ELR (cell line): ENCODE measurements around the gene SLC38A4.

Source experiments
- DNase-seq: peaks from one replicate; pipeline ENCODE4 v3.0.0-alpha.2; 2015; ENCODE audit warnings: low read depth

SLC38A4 gene

DNA sequence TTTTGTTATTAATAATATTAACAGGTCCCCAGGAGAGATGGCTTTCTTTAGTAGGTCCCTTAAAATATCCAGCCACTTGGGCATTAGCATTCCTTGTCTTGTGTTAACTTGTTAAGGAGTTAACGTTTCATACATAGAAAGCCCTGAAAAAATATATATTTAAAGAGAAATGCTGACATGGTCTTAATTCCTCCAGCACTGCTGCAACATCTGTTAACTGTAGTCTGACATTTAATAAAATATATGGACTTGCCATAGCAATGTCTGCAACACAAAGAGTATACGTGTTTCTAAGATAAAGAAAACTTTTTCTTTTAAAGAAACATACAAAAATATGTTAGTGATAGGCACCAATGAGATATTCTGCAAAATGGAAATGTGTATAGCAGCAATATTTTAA, 10.0 kb downstream of the SLC38A4 start:
- no peak for DNase-seq

DNA sequence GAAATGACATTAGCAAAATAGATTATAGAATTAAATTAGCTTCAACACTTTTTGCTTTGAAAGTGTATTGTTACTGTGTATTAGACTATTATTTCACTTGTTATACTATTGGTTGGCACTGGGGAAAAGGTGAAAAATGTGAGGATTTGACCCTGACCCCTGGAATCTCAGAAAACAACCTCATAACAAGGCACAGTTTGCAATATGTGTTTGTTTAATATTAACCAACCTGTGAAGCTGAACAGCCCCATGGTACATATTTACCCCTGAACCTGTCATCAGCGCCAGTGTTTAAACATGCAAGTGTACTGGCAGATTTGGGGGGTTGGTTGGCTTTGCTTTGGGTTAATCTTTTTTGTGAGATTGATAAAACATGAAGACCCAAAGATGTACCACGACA, 11.7 kb downstream of the SLC38A4 start:
- no peak for DNase-seq

- DNase-seq: no peak
Measured at GRCh38 chr12:46811185-46811584, 14.6 kb downstream of the SLC38A4 start.

DNA sequence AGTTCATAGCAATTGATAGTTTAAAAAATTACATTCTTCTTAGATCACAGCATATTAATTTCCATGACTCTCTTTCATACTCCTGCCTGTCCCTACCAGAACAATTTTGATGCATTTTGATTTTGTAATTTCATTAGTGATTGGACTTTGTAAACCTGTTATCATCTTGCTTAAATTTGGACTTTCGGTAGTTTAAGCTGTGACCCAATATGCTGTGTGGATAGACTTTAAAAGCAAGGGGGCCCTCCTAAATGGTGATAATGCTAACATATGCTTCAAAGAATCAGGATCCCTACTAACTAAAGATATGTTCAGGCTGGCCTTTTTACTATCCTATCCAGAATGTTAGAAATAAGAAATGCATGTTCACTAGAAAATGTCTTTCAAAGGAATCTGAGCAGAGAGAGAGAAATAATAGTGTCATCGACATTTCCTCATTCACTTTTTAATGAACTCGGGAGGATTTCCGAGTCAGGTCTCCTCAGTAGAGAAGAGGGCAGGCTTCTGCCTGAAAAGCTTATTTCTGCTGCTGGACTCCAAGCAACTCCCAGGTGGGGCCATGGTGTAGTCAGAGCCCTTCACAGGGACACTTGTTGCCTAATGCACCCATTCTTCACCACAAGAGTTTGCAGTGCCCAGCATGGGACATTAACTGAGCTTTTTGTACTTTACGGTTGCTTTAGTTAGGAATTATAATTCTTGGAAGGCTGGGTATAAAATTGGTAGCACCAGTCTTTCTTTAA, 16.7 kb downstream of the SLC38A4 start:
- DNase-seq: no peak

DNA sequence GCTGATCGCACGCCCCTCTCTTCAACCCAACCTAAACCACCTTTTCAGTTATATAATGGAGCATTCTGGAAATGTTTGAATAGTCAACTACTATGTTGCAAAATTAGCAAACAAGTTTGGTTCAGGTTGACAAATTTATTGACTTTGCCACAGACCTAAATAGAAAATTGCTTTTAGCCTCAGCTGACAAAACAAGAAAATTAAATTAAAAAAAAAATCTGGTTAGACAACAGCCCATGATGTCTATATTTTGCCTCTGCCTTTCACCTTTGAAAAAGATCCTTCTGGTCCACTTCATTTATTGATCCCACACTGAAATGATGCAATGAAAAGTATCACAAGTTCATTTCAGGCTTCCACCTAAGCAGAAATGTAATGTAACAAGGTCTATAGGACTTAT, 17.5 kb downstream of the SLC38A4 start:
- no peak for DNase-seq

DNA sequence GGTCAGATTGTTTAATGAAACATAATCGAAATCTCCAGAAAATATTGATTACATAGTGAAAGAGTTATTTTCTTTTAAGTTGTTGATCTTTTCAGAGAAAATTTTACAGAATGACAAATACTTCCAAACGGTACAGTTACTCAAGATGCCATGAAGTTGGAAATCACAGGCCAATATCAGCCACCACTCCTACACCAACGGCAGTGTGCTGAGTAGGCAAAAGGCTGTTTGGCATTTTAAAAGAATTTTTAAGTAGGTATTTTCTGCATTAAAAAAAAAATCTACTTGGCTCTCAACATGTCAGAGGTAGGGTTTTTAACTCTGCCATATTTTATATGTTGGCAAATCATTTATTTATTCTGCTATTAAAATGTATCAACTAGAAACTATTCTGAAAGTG, 21.7 kb downstream of the SLC38A4 start:
- no peak for DNase-seq

DNA sequence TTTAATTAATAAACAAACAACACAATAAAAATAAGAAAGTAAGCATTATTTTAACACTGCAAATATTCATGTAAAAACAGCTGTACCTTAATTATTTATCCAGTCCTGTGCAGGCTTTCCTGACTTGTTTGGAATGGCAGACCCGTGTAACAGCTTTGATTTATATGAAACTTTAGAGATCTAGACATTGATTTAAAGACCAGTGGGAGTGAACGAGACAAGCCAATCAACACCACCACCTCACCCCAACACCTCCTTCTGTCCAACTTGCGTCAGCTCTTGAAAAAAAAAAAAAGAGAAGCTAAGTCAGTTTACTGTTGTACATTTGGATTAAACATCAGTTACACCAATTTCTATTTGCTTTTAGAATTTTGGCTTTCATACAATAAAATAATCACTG, 22.3 kb downstream of the SLC38A4 start:
- DNase-seq: no peak

- no peak for DNase-seq
Measured at GRCh38 chr12:46801293-46801692, 24.5 kb downstream of the SLC38A4 start.

GRCh38 chr12:46800160-46800559, 25.6 kb downstream of the SLC38A4 start:
- no peak for DNase-seq

GRCh38 chr12:46798648-46799047, 27.1 kb downstream of the SLC38A4 start:
- DNase-seq: no peak

DNA sequence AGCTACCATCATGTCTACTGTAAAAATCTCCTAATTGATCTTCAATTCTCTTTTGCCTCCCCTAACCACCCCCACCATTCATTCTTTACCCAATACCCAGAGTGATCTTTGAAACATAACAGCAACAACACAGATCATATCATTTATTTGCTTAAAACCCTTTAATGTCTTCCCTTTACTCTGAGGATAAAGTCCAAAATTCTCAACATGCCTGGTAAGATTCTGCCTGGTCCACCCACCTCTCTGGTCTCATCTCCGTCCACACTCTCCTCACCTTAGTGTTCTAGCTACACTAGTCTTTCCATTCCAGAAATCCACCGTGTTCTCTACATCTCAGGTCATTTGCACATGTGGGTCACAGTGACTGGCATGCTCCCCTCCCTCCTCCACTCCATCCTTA, 27.7 kb downstream of the SLC38A4 start:
- no peak for DNase-seq

- no peak for DNase-seq
Measured at GRCh38 chr12:46795988-46796387, 29.8 kb downstream of the SLC38A4 start.

- no peak for DNase-seq
Measured at GRCh38 chr12:46794593-46795190, 31.1 kb downstream of the SLC38A4 start.

DNA sequence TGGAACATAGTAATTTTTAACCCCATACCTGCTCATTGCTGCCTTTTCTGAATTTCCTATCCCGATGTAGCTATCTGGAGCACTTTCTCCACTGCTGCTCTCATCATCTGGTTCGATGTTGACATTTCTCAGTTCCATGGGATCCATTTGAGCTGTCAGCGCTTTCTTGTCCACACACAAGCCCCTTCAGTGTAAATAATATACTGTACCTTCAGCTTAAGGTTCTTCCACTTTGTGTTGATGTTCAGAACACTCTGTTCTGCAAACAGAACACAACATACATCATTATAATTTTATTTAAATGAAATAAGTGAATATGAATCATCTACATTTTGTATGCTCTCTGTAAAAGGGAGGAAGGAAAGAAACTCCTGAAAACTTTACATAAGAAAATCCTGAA, 32.9 kb downstream of the SLC38A4 start:
- no peak for DNase-seq

- no peak for DNase-seq
Measured at GRCh38 chr12:46790066-46790465, 35.7 kb downstream of the SLC38A4 start.

DNA sequence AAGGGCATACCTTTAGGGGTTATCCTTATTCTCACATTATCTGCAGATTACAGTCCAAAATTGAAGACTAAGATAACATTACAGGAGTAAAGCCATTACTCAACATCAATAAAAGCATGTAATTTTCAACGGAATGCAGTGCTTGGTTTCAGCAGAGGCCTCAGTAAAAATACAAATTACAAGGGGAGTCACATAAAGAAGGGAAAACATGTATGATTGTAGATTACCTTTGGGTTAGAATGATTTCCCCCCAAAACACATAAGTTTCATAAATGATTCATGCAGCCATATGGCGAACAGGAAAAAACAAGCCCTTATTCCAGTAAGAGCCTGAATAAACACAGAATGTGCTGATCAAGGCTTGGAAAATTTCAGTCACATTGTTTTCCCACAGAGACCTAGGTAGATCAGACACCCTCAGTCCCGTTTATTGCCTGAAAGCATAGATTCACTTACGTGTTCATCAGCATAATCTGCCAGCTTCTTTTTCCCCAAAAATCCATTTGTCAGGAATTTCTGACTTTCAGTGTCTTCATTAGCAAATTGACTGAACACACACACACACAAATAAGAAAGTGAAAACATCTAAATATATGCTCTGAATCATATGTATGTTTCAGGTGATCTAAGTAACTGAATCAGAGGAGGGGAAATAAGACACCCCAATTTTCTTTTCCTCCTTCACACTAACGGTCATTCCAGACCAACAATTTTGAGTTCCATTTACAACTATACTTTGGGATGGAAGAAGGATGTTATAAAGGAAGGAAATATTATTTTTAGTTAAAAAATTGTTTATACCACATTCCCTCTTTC, 37.5 kb downstream of the SLC38A4 start:
- peak; percentile 37 for DNase-seq

DNA sequence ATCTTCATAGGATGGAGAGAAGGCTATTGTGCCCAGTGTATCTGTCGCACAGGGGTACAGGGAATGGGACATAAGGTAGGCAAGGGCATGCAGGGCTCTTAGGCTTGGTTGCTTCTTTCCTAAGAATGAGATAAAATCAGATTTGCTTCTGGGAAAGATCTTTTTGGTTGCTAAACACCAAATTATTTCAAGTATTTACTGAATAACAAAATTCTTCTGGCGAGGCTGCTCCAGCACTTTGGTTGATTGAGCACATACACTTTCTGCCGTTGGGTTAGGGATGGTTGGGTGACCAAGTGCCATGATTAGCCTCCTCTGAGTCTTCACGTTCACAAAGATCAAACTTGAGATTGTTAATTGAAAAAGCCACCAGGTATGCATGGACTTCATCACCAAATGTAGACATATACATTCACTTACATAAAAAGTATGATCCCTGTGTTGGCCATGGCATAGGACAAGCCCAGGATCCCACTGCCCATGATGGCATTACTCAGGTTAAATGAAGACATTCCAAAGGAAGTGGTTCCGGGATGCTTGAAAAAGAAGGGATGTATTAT, 38.2 kb downstream of the SLC38A4 start:
- DNase-seq: peak; percentile 33

DNA sequence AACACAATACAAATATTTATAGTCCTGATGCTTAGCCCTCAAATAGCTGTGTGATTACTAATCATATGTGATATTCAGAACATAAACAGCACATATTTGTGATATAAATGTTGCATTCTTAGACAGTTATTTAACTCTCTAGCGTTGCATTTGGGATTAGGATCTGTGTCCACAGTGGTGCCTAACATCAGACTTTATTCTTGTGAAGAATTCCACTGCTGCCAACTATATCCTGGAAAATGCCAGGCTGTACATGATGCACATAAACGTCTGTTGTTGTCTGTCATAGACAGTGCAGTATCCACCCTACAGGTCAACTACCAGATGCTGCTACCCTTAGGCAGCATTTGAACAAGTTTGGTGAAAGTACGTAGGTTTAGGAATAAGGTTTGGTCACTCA, 39.0 kb downstream of the SLC38A4 start:
- DNase-seq: peak; percentile 96

- DNase-seq: peak; percentile 6
Measured at GRCh38 chr12:46785382-46785781, 40.4 kb downstream of the SLC38A4 start.

- DNase-seq: no peak
Measured at GRCh38 chr12:46783871-46784270, 41.9 kb downstream of the SLC38A4 start.

DNA sequence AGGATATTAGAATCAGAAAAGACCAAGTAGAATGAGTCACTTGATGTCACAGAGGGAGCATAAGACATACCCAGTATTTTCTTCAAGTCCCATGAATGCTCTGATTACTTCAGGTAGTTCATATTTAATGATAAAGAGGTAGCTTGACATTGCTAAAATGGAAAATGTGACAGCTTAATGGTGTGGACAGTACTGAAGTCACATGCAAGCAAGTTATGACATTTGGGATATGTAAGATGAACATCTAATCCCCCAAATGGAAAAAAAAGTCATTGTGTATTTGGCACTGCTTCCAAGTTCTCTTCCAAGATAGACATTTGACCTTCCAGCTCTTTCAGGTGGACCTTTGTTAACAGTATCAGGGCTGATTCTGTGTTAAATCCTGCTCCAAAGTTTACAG, 45.9 kb downstream of the SLC38A4 start:
- DNase-seq: no peak

DNA sequence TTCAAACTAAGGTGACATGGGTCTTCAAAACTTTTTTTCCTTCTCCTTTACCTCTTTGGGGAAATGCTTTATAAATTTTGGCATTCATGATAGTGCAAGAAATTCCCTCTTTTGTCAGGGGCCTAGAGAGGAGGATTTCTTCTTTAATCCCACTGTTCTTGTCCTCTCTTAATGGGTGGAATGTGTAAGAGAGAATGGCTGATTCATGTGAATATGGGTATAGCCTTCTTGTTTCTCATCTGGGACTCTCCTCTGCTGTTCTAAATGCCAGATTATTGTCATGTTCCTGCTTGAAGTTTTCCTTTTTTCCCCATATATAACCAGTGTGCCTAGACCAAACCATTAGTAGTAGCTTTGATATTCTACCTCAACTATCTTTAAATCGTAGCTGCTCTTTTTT, 46.7 kb downstream of the SLC38A4 start:
- no peak for DNase-seq

DNA sequence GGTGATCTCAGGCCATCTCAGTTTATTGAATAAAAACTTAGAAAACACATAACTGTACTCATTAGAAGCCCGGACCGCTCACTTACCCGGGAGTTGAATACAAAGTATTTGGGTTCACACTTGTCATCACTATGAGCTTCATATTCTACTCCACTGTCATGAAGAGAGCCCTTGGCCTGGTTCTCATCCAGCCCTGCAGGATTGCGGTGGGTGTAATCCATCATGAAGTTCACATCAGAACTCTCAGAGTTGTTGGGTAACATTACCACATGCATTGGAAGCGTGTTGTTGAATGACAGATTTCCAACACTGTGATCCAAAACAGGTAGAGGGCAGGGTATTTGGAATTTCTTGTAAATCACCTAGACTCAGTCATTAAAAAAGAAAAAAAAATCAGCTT, 47.4 kb downstream of the SLC38A4 start:
- DNase-seq: no peak
